GM20000 (cell line): ENCODE results near the gene NHS.

Experiments used
- DNase-seq: peaks from one replicate; pipeline ENCODE4 v3.0.0; 2012; ENCODE audit warnings: low spot score
- TF ChIP-seq, protein P1 (sequence below): IDR thresholded peaks from 2 replicates; pipeline ENCODE4 v1.5.1; 2012; ENCODE audit warnings: mild to moderate bottlenecking, control low read depth; ENCODE audit errors: extremely low read depth, missing control alignments

The NHS gene

DNA sequence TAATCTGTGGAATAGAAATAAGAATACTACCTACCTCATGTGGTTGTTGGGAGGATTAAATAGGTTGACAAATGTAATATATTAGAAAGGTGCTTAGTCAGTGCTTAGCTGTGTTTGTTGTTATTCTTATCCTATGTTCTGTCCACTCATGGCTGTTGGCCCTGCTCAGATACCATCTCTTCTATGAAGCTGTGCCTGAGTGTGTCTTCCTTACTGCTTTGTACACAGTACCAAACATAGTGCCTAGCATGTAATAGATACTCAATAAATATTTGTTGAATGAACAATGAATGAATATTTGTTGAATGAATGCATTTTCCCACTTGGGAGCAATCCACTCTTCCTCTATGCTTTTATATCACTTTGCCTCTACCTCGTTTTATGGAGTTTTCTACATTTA, 57.2 kb downstream of the NHS start:
- DNase-seq: no peak

DNA sequence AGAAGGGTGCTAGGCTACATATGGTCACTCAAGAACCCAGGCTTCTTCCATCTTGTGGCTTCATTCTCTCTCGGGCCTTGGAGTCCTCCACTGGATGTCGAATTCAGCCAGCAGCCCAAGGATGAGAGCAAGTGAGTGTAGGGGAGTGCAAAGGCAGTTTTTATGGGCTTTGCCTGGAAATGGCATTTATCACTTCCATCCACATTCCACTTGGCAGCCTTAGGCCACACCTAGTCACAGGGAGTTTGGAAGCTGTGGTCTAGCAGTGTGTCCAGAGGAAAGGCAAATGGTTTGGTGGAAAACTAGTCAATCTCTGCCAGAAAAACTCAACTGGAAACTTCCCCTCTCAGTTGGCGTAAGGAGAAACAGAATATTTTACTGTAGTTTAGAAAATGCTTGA, 59.0 kb downstream of the NHS start:
- TF ChIP-seq, protein P1, sequence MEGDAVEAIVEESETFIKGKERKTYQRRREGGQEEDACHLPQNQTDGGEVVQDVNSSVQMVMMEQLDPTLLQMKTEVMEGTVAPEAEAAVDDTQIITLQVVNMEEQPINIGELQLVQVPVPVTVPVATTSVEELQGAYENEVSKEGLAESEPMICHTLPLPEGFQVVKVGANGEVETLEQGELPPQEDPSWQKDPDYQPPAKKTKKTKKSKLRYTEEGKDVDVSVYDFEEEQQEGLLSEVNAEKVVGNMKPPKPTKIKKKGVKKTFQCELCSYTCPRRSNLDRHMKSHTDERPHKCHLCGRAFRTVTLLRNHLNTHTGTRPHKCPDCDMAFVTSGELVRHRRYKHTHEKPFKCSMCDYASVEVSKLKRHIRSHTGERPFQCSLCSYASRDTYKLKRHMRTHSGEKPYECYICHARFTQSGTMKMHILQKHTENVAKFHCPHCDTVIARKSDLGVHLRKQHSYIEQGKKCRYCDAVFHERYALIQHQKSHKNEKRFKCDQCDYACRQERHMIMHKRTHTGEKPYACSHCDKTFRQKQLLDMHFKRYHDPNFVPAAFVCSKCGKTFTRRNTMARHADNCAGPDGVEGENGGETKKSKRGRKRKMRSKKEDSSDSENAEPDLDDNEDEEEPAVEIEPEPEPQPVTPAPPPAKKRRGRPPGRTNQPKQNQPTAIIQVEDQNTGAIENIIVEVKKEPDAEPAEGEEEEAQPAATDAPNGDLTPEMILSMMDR: no peak
- no peak for DNase-seq

More for the DNA sequence above, 57.2 kb downstream of the NHS start:
- TF ChIP-seq, protein P1: no peak

DNA sequence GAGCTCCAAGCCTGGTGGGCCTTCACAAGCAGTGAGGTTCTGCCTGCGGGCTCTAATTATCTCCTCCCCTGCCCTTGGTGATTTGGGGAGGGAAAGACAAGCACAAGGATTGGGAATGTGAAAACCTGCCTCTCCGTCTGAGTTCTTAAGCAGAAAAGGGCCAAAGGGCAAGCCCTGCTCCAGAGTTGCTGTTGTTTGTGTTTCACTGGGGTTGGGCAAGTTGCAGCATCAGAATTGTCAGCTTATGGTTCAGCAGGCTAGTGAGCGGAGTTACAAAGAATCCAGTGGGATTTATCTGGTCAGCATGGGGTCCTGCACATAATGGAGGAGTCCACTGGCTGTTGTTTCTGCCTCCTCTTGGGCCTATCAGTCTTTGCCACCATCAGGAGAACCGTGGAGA, 60.5 kb downstream of the NHS start:
- DNase-seq: no peak
- TF ChIP-seq, protein P1: no peak

DNA sequence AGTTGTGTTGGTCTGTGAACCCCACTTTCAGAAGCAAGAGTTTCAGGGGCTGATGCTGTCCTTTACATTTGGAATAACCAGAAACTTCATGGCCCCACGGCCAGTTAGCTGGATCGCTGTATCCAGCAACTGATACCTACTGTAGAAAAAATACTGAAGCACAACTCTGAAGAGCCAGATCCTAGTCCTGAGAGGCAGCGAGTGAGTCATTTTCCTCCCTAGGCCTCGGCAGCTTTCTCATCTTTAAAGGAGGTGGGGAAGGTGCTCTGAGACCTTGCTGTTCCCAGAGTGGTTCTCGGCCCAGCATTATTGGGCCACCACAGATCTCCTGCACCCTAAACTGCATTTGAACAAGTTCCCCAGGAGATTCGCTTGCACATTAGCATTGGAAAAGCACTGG, 63.2 kb downstream of the NHS start:
- DNase-seq: no peak
- TF ChIP-seq, protein P1: no peak

DNA sequence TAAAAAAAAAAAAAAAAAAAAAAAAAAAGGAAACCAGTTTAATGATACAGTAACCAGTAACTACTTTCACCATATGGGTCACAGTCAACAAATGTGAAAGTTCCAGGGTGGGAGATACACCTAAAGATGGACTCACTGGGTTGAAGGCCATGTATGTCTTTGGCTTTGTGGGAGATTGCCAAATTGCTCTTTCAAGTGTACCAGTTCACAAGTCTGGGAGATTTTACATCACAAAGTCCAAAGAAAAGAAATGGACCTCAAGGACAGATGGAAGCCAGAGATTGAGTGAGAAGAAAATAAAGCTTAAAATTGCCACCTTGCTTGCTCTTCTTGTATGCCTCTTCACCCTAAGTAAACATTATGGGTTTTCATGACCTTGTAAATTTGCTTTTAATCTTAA, 65.3 kb downstream of the NHS start:
- TF ChIP-seq, protein P1: no peak
- DNase-seq: no peak

DNA sequence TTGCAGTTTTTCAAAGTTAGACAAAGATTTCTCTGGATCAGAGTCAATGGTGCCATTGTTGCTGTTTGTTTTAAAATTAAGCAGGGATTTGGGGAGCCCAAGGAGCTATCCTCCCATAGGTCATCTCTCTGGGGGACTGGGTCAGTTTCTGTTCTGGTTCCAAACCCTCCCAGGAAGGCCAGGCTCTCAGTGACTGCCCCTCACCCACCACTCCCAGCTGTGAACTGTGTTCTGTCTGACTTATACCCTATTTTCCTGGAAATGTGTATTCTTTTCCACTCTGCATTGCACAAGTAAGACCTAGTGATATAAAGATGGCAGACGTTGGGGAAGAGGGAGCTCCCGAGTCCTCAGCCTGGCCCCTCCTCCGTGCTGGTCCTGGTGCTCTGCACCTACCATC, 65.8 kb downstream of the NHS start:
- no peak for DNase-seq
- TF ChIP-seq, protein P1: no peak

DNA sequence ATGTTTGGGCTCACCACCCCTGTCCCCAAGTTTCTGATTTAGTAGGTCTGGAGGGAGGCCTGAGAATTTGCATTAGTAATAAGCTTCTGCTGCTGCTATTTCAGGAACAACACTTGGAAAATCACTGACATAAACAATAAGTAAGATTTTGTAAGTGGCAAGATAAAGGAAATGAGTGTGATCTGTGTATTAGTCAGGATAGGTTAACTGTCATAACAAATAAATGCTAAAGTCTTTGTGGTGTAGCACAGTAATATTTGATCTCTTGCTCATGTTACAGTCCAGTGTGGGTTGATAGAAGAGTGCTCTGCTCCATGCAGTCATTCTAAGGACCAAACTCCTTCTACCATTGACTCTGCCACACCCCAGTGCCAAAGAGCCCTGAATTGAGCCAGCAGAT, 67.0 kb downstream of the NHS start:
- DNase-seq: no peak
- TF ChIP-seq, protein P1: no peak
